Measurements from ENCODE around the gene KLHL3.

DNA sequence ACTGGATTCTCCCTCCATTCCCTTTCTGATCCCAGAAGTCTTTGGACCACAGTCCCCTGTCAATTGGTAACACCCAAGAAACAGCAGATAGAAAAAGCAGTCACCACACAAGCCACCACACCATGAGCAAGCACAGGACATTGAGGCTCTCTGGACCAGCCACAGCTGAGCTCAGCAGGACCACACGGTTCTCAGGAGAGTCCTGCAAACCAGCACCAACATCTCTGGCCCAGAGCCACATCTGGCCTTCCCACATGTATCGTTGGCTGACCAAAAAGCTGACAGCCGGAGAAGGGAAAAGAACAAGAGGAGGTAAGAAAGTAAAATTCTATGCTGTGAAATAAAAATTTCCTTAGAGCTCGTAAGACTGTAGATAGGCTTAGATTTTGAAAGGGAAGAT is 56.7 kb downstream of the KLHL3 start:
- TF ChIP-seq, protein P1, sequence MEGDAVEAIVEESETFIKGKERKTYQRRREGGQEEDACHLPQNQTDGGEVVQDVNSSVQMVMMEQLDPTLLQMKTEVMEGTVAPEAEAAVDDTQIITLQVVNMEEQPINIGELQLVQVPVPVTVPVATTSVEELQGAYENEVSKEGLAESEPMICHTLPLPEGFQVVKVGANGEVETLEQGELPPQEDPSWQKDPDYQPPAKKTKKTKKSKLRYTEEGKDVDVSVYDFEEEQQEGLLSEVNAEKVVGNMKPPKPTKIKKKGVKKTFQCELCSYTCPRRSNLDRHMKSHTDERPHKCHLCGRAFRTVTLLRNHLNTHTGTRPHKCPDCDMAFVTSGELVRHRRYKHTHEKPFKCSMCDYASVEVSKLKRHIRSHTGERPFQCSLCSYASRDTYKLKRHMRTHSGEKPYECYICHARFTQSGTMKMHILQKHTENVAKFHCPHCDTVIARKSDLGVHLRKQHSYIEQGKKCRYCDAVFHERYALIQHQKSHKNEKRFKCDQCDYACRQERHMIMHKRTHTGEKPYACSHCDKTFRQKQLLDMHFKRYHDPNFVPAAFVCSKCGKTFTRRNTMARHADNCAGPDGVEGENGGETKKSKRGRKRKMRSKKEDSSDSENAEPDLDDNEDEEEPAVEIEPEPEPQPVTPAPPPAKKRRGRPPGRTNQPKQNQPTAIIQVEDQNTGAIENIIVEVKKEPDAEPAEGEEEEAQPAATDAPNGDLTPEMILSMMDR (IDR thresholded peaks at IDR 0.05) = no peak
- no peak for TF ChIP-seq ZFX (IDR thresholded peaks at IDR 0.05; ENCODE audit: borderline replicate concordance)

Data from 22Rv1 (cell line).